COR-L47 (cell line): Measurements from ENCODE around the gene DTNA.
A peak's percentile ranks its signal among the peaks of the same experiment; 100 is the strongest.
"Not testable (repeated sequence)": the region's sequence is repeated elsewhere in the genome, so short reads cannot be mapped to it uniquely, and the experiment has no call there.

Experiments
- DNase-seq: peaks from one replicate; lab custom pipeline; 2025; lab: John Stamatoyannopoulos, UW

DTNA gene

DNA sequence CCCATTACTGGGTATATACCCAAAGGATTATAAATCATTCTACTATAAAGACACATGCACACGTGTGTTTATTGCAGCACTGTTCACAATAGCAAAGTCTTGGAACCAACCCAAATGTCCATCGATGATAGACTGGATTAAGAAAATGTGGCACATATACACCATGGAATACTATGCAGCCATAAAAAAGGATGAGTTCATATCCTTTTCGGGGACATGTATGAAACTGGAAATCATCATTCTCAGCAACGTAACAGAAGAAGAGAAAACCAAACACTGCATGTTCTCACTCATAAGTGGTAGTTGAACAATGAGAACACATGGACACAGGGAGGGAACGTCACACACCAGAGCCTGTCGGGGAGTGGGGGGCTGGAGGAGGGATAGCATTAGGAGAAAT, 15.6 kb downstream of the DTNA start:
- not testable (repeated sequence) for DNase-seq

DNA sequence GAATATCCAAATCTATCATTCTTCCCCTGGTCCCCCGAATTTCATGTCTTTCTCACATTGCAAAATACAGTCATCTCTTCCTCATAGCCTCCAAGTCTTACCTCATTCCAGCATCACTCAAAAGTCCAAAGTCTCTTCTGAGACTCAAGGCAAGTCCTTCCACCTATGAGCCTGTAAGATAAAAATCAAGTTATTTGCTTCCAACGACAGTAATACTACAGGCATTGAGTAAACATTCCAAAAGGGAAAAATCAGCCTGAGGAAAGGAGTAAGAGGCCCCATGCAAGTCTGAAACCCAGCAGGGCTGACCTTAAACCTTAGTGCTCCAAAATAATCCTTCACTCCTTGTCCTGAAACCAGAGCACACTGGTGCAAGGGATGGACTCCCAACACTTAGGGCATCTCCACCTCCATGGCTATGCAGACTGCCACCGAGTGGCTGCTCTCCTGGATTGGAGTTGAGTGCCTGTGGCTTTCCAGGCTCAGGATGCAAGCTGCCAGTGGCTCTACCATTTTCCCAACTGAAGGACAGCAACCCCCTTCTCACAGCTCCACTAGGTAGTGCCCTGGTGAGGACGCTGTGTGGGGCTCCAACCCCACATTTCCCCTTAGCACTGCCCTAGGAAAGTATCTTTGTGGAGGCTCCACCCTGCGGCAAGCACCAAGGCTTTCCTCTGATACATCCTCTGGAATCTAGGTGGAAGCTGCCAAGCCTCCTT, 16.3 kb downstream of the DTNA start:
- no peak for DNase-seq

DNA sequence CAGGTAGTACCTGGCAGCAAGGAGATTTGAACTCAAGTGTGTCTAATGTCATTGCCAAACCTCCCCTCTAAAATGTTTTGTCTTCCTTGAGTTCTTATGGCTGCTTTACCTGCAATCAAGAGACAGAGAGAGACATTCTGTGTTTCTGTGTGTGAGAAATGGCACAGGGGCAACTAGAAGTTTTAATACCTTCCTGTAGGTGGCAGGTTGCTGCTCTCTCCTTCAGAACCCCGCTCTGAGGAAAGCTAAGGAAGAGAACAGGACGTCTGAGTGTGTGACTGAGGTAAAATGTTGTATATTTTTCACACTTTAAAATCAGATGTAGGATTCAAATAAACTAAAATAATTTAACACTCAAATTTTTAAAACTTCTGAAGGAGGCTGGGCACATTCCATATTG, 19.2 kb downstream of the DTNA start:
- DNase-seq = peak; percentile 17

DNA sequence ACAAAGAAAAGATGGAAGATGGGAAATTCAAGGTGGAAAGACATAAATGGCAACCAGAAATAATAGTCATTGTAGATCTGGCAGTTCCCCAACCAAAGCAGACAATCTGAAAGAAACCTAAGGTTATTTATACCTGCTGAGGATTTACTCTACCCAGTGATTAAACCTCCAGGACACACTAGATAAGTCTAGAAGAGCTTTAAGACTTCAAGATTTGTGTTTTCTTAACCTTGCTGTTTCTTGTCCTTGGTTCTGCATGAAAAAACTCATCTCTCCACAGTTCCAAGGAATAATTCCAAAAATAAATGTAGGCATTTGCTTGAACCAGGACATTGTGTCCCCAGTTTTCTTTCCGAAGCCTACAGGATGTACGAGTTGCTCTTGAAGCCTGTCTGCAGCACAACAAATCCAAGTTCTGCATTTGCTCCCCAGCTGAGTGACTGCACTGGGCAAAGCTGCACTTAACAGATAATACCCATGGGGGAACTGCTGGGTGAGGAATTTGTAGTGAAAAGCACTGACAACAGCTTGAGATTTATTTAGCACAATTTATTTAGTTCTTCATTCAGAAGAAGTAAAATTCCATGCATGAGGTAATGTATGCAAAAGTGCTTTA, 19.8 kb downstream of the DTNA start:
- no peak for DNase-seq

DNA sequence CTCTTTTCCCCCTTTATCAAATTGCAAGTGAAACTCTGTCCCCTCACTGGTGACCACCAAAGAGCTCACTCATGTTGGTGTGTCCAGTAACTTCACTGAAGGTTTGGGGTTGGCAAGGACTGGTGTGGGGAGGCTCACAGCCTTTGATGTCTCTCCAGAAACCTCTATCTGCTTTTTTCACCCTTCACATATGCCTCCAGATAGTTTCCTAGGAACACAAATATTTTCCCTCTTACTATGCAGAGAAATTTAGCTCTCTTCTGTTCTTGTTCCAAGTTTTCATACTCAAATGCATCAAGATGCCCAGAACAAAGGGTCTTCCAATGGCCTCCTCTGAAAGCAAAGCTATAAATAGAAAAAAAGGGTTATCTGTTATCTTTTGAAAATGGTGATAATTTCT, 20.7 kb downstream of the DTNA start:
- DNase-seq = no peak

DNA sequence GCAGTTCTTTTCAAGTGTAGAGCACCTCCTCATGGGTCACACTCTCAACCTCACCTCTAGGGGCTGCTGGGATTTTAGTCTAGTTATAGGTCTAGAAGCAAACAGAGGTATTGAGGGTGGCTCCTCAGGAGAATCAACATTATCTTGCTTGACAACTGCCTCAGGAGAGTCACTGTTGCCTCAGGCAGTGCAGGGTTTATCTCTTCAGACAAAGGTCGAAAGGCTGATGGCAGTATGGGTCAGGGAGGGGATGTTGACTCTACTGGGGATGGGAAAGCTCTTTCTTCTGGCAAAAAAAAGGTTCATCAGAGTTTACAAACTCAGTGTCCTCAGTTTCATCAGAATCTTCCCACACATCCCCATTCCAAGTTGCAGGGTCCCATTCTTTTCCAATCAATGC, 24.0 kb downstream of the DTNA start:
- no peak for DNase-seq

DNA sequence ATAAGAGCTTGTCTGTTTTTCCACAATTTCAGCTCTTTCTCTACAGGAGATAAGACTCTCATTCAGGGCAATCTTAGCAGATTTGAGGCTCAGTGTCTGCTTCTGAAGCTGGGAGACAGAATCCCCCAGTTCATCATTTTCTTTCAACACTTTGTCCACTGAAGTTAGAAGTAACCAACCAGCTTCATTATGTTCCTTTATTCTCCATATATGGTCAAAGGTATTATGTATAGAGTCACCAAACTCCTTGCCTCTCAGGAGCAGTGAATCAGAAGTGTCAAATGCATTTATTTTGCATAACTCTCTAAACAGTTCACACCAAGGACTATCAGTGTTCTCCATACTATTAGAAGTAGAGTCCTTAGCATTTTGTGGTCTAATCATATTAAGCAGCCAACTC, 24.4 kb downstream of the DTNA start:
- DNase-seq = not testable (repeated sequence)

DNA sequence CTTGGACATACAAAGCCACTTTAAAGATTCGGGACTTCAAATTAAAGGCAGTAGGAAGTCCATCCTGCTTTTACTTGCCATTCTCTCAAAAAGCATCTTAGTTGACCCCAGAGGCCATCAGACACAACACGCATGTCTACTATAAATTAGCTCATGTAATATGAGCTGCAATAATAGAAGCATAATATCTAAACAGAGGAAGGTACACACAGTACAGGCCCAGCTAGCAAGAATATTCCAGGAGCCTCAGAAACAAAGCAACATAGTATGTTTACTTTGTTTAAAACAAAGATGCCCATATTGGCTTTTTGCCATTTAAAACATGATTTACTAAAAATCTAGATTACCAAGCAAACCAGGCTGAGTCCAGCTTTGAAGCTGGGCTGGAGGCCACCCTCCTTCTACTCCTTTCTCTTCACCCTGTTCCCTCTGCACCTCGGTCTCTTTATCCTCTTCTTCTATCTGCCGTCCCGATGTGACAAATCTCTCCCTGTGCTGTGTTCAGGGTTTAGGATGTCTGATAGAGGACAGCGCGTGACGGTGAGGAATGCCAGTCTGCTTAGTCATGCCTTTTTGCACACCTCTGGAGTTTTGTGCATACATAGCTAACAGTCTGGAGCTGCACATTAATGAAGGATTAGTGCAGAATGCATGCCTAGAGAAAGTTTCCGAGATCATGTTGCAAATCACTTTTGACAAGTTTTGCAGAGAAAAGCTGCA, 28.2 kb downstream of the DTNA start:
- peak; percentile 72 for DNase-seq

DNA sequence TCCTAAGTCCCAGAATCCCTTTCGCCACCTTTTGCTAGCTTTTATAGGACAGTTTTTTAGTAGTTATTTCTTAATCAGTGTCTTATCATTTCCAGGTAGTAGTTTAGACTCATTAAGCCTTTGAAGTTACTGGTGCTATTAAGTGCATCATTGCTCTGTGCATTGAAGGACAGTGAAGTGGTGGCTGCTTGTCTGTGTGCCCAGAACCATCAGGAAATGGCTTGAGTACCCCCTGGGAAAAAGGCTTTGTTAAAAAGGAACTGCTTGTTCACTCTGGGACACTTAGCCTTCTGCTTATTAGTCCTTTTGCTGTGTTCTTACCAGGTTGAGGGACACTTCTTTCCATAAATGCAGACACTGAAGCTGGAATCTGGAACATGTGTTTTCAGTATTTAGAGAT, 30.0 kb downstream of the DTNA start:
- DNase-seq = no peak

DNA sequence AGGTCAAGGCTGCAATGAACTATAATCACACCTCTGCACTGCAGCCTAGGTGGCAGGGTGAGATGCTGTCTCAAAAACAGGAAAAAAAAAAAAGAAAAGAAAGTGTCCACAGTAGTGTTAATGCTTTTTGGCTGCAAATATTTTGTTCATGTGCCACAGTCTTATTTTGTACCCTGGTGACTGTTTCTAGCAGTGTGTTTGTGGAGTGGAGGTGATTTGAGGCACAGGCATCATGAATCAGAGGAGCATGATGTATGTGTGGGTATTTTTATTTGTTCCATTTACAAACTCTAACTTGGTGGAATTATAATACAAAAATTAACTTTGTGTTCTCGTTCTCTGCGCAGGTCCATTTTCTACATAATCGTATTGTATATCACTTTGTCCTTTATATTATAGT, 30.6 kb downstream of the DTNA start:
- DNase-seq = no peak

DNA sequence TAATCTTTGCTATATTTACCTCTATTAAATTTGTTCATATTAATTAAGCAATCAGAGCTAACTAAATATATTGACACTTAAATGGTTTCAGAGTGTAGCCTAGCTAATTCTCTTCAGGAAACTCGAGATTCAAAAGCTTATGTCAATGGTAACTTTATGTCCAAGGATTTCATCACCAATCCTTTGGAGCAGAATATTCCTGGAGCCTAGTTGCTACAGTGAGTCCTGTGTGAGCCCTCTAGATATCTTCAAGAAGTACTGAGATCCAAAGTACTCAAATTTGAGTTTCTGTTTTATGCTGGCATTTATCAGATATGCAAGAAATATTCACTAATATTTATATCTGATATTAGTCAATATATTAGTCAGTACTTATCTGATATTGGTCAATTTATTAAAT, 31.3 kb downstream of the DTNA start:
- DNase-seq = no peak

DNA sequence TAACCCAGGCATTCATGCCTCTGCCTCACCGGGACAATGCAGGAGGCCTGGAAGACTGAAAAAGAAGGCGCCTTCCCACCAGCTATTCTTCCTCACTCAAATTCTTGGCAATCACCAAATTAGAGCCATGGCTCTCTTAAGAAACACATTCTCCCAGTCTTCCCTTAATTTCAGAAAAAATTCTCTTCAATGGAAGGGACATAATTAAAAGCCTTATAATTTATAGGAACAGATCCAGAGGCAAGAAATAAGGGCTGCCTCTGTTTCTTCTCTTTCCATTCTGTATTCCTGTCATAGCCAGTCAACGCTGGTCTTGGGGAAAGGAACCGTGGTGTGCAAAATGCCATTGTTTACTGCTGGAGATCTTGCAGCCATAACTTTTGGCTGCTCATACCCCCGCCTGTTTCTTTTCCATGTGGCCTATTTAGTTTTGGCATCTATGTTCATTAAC, 32.8 kb downstream of the DTNA start:
- no peak for DNase-seq

DNA sequence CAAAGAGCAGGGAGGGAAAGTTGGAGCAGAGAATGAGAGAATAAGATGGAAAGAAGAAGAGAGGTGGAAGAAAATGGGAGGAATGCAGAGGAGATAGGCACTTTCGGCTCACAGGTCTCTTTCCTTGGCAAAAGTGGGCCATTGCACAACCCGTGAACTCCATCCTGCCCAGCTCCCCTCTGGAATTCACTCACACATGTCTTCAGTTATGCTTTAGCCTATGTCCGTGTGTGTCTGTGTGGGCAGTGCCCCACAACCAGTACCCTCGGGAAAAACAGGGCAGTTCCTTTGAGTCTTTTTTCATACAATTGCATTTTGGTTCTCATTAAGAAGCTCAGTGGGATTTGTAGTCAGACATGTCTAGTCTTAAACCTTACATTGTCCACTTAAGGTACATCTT, 34.5 kb downstream of the DTNA start:
- no peak for DNase-seq

DNA sequence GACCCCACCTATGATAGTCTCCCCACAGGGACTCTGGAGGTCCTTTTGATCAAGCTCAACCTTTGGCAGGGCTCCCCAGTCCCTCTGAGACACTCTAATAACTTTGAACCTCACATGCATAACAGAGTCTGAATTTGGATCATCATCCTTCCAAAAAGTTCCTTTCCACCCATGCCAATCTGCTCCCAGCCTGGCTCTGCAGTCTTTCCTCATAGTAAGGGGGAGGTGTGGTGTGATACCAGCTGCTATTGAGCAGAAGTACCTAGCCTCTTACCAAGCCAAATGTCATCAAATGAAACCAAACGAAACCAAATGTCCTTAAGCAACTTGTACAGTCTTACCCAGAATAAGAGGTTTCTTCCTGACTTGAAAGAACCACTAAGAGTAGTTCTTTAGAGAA, 36.5 kb downstream of the DTNA start:
- DNase-seq = no peak

DNA sequence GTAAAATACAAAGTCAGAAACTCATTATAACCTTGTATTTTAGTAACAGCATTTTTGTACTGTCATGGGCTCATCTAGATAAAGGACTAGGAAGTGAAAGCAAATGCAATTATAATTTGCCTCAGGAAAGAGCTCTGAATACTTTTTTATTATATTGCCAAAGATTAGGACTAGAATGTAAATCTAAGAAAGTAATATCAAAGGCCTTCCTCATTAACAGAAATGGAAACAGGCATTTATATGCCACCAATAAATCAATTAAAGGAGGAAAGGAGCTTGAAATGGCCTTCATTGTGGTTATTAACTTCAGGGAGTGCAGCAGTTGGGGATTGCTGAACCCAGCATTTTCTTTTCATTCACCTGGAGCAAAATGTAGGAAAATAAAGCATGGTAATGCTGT, 39.6 kb downstream of the DTNA start:
- DNase-seq = no peak

DNA sequence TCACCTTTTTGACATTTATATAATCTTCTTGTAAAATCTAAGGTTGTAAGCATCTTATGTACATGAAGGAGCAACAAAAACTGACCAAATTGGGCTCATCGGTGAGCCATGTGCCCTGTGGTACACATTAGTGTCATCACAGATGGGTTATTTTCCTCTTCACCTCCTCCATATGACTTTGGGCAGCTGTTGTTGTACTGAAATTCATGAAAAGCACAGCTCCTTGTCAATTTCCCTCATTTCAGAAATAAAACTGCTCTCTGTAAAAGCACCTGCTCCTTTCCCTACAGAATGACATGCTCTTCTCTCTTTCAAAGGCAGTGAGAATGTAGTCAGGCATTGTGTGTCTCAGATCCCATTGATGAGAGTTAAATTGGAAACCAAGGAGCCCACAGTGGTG, 42.0 kb downstream of the DTNA start:
- no peak for DNase-seq

DNA sequence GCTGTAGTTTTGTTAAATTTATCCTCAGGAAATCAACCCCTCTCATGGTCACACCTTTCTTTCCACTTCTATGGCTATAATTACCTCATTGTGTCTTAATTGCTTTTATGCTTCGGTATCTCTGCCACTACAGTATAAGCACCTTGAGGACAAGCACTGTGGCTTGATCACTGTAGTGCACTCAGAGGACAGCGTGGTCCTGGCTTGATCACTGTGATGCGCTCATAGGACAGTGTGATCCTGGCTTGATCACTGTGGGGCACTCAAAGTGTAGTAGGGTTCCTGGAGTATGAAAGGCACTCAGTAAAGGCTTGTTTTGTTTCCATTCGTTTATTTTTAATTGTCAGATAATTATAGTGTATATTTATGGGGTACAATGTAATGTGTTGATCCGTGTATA, 44.2 kb downstream of the DTNA start:
- no peak for DNase-seq

DNA sequence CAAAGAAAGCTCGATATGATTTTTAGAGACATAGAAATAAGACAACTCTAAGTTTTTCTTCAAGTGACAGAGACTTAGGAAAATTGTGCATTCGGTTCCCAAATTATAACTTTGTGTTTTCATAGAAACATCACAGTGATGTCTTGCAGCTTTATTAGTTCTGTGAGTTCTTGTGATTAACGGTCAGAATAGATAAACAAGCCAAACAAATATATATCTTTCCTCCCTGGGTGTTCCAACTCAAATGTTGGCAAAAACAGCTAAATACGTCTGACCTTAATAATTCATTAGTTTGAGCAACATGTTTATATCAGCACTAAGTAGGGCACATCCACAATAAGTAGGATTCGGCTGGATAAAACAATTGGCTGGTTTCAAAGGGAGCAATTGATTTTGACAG, 47.6 kb downstream of the DTNA start:
- no peak for DNase-seq

DNA sequence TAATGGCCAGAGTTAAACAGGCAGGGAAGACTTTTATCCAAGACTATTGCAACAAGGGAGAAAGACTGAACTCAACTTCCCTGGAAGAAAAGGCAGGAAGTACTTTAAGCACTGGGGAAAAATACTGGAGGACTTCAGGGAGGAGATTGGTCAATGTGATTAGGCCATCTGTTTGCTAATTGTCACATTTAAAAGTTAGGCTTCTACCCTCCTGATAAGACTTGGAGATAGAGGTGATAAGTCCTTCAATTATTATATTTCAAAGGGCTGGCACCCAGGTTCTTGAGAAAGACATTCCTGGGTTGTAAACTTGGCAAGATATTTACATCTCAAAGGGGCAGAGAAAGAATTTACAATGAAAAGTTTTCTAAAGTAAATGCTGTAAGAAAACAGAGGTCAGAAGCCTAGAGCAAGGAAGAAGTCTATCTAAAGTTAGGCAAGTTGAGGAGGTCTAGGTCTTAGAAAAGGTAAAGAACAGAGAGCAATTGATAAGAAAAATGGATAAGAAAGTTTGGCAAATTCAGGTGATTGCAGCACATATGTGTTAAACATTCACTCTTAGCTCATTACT, 48.4 kb downstream of the DTNA start:
- DNase-seq = no peak

DNA sequence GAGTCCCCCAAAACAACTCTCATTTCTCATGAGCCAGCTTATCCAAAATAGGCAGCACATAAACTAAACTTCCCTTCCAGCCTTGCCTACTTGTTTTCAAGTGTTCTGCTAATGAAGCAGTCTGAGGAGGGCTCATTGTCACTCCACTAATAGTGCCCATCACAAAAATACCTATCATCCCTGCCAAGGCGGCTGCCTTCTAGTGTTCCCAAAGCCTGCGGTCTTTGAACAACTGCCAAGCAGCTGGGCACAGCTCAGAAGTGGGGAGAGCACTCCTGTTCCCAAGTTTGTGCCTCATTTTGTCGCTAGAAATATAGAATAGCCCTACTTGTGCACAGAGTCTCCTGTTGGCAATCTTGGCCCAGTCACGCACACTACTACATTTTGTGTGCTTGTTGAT, 50.3 kb downstream of the DTNA start:
- DNase-seq = no peak

DNA sequence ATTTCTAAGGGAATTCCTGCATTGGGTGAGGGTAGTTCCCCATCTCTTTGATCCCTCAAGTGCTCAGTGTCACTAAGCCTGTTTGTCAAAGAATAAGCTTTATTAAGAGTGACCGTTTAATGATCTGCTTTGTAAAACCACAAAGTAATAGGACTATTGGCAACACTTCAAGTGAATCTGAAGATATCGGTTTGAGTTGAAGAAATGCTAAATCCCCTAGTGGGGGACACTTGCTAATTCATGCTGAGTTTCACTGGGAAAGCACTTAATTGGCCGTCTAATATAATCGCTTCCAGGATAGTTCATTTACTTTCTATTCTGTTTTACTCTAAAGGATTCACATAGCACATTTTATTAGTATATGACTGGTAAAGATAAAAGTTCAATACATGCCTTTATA, 54.4 kb downstream of the DTNA start:
- no peak for DNase-seq

DNA sequence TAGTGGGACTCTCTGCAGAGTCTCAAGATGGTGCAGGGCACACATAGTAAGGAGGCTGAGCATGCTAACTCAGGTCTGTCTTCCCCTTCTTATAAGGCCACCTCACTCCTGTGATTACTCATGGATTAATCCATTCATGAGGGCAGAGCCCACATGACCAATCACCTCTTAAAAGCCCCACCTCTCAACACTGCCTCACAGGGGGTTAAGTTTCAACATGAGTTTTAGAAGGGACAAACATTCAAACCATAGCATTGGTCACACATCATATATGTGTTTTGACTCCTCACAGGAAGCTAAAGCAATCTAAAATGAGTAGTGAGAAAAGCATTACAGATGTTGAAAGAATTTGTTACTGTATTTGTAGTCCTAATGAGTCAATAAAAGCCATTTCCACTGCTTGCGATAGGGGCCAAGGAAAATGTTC, 57.5 kb downstream of the DTNA start:
- DNase-seq = no peak

DNA sequence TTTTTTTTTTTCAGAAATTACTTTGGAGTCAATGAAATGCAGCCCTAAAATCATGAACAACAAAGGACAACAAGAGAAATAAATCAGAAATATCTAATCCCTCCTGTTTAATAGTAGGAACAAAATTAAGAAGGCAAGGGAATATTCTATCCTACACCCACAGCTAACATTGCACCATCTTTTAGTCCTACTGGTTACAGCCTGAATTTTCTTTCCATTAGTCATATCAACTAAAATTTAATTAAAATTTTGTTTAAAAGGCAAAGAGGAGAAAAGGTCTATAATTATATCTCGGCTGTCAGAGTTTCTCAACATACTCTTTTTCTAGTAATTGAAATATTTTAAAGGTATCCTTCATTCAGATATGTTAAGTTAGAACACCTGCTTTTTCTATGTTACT, 61.9 kb downstream of the DTNA start:
- DNase-seq = no peak
